WTC11 (cell line): ENCODE results near the gene FLT4.

Source experiments
- CTCF ChIP-seq: fragments of 200-600 bp; IDR thresholded peaks from 2 replicates; pipeline ENCODE4 v1.8.0; 2022; ENCODE audit warnings: antibody characterized with exemption
- FOXP1 ChIP-seq: sonication (generic); formaldehyde crosslinking; IDR thresholded peaks from 2 replicates; pipeline ENCODE4 v1.8.0; 2022; ENCODE audit warnings: missing genetic modification reagents, mild to moderate bottlenecking, moderate library complexity, borderline replicate concordance
- JUN ChIP-seq: sonication (generic); formaldehyde crosslinking; IDR thresholded peaks from 2 replicates; pipeline ENCODE4 v1.8.0; 2023; ENCODE audit warnings: mild to moderate bottlenecking, missing genetic modification reagents
- NR1H2 ChIP-seq: sonication (generic); formaldehyde crosslinking; IDR thresholded peaks from 2 replicates; pipeline ENCODE4 v1.9.0; 2021; ENCODE audit warnings: mild to moderate bottlenecking, moderate library complexity, missing genetic modification reagents

GRCh38 chr5:180619563-180619915 is 29.9 kb downstream of the FLT4 start:
- TF ChIP-seq CTCF (no peak), NR1H2 (CRISPR knock-in tag) (no peak), FOXP1 (CRISPR knock-in tag) (peak; percentile 23; the same call in 1 of the 2 replicates), JUN (CRISPR knock-in tag) (no peak)
